ENCODE measurements around the gene SYNPO2. TPM values are rescaled to one million over a fixed set of nuclear protein-coding genes. Genes with fewer than 3 reads are reported as not detected.

Gene SYNPO2
- total RNA-seq, 1 donor from 2014 or later, result 26.2 TPM

DNA sequence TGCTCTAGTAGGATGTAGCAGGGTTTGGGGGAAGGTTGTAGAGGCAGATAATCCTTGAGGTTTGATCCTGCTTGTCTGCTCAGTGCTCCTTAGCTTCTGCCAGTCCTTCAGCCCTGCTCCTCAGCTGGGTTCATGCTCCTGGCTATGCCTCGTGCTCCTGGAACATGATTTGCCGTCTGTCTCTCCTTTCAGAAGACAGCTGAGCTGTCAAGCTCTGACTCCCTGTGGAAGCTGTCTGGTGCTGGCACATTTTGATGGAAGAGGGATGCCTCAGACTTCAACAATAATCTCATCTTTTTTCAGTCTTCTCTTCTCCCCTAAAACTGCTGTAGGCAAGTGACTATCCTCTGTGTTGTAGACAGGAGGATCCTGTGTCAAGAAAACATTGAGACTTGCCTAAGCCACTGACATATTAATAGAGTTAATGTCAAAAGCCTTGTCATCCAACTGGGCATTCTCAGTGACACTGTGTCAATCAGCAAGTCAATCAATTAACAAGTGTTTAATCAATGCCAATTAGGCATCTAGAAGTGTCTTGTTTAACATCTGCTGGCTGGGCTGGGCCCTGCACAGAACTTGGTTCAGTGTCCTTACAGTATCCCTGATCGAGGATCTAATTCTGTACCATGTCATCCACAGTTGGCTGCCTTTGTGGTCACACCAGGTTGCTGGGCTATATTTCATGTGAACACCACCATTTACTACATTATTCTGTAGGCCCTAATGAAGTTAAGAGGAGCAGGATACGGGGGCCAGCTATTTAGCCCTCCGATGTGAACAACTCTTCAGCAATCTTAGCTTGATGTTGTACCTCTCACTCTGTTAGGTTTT is 96.7 kb downstream of the SYNPO2 start:
- Histone ChIP-seq H3K27me3 (ENCODE audit: low read depth) (no peaks in the 10 kb centered on the region), H3K4me3 (no peak overlapping the region)
- DNase-seq, result no peak

DNA sequence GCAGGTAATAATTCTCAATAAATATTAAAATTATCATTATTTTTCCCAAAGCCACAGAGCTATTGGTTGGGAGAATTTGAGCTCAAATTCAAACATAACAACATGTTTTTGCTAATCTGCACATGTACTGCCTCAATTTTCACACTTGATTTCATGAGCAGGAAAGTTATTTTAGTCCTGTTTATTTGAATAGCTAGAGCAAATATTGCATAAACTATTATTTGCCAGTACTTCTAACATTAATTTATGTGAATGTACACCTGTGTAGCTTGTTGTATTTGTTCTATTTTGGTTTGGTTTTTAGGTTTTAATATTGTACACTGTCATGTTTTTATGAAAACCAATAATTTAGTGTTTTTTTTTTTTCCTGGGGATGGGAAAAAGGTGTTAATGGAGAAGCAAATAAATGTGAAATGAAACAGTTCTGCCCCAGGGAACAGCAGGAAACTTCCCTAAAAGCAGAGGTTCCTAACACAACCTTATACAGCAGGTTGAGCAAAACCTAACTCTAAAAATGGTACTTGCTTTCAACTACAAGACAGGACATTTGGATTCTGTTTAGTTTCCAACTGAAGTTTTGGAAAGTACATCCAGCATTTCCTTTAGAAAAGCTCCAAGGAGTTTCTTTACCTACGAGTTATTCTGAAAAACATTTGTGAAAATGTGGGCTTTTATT is 99.4 kb downstream of the SYNPO2 start:
- H3K4me3 ChIP-seq, result no peak overlapping the region
- H3K27ac ChIP-seq, result peak overlapping the region; percentile 43
- H3K27me3 ChIP-seq (ENCODE audit: low read depth), result no peaks in the 10 kb centered on the region
- intact Hi-C loops (cut with DNase I), result no loop called here
- H3K4me1 ChIP-seq, result peaks cover 9% of the 10 kb centered on the region
- TF ChIP-seq, protein P1, sequence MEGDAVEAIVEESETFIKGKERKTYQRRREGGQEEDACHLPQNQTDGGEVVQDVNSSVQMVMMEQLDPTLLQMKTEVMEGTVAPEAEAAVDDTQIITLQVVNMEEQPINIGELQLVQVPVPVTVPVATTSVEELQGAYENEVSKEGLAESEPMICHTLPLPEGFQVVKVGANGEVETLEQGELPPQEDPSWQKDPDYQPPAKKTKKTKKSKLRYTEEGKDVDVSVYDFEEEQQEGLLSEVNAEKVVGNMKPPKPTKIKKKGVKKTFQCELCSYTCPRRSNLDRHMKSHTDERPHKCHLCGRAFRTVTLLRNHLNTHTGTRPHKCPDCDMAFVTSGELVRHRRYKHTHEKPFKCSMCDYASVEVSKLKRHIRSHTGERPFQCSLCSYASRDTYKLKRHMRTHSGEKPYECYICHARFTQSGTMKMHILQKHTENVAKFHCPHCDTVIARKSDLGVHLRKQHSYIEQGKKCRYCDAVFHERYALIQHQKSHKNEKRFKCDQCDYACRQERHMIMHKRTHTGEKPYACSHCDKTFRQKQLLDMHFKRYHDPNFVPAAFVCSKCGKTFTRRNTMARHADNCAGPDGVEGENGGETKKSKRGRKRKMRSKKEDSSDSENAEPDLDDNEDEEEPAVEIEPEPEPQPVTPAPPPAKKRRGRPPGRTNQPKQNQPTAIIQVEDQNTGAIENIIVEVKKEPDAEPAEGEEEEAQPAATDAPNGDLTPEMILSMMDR (IDR thresholded peaks at IDR 0.05), result no peak
- DNase-seq (no peak), ATAC-seq (no peak)
- H3K9me3 ChIP-seq, result no peaks in the 10 kb centered on the region
- no peaks in the 10 kb centered on the region for H3K36me3 ChIP-seq

More for the DNA sequence above, 96.7 kb downstream of the SYNPO2 start:
- TF ChIP-seq, protein P1 (IDR thresholded peaks at IDR 0.05), result no peak
- no peak overlapping the region for H3K27ac ChIP-seq
- ATAC-seq, result no peak
- no peaks in the 10 kb centered on the region for H3K36me3 ChIP-seq
- H3K4me1 ChIP-seq, result peaks cover 12% of the 10 kb centered on the region
- no peaks in the 10 kb centered on the region for H3K9me3 ChIP-seq
- intact Hi-C loops (cut with DNase I), result no loop called here

DNA sequence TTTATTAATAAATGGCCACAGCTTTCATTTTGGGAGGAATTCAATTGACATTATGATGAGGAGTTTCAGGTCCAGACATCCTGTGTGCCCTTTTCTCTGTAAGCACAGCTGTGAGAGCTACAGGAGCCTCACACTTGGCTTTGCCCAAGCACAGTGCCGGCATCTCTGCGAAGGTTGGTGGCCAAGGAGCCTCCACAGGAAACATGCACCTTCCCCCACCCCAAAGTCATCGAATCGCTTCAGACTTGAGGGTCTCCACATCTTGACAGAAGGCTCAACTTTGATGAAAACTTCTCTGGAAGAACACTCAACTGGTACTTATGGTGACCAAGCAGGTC is 100.0 kb downstream of the SYNPO2 start:
- Histone ChIP-seq H3K27ac (peak overlapping the region; percentile 43), H3K36me3 (no peaks in the 10 kb centered on the region), H3K9me3 (no peaks in the 10 kb centered on the region), H3K27me3 (ENCODE audit: low read depth) (no peaks in the 10 kb centered on the region), H3K4me1 (peaks cover 9% of the 10 kb centered on the region), H3K4me3 (no peak overlapping the region)
- ATAC-seq (no peak), DNase-seq (no peak)
- TF ChIP-seq, protein P1 (IDR thresholded peaks at IDR 0.05), result no peak
- intact Hi-C loops (cut with DNase I), result no loop called here

DNA sequence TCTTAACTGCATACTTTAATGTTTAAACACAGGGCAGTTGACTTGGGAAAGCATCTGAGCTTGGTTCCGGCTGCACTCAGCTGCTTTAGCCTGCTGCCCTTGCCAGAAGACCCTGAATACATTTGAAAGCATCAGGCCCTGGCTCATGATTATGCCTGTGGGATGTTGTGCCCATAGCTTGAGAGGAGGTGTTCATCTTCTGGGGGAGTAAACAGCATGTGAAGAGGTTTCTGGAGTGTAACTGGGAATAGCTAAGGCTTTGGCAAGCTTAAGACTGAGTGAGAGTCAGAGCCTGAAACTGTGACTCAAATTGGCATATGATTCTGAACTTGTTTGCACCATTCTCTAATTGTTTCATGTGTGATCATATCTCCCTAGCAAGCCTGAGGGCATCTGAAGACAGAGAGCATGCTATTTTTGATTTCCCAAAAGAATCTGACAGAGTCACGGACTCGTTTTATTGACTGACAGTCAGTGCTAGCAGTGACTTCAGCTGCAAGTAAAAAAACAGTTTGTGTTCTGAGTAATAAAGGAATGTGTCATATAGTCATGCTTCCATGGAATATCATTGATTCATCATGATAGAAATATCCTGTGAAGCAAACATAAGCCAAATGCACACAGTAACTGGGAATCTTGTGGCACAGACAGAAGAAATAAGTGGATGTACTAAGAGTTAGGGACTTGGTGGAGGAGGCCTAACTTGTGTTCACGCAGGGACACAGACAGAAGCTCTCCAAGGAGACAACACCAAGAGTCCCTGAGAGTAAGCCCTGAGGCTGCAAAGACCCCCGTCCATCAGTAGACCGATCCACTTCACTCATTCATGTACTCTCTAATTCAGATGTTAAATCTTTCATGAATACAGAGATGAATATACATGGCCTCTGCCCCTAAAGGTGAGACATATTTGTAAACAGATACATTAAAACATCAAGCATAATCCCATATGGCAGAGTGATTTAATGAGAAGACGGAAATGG is 100.7 kb downstream of the SYNPO2 start:
- intact Hi-C loops (cut with DNase I), result no loop called here
- TF ChIP-seq, protein P1 (IDR thresholded peaks at IDR 0.05), result no peak
- ATAC-seq, result peak; percentile 24 to 56
- Histone ChIP-seq H3K27me3 (ENCODE audit: low read depth) (no peaks in the 10 kb centered on the region), H3K4me3 (no peak overlapping the region), H3K4me1 (peaks cover 16% of the 10 kb centered on the region), H3K36me3 (no peaks in the 10 kb centered on the region), H3K9me3 (no peaks in the 10 kb centered on the region), H3K27ac (peak overlapping the region; percentile 43)
- DNase-seq, result no peak

DNA sequence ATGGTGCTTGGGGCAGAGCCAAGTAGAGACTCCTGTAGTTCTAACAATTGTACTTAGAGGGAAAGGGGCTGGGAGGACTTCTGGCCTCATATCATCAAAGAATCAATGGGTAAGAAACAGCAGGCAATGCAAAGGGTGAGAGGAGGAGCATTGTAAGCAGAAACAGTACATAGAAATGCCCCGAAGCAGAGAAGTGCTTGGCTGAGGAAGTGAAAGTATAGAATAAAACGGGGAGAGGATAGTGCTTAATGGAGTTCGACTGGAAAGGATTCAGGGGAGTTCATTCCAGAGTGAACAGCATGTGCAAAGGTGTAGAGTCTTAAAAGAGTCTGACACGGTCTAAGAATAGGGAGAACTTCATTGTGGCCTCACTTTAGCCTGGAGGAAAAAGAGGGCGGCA is 103.0 kb downstream of the SYNPO2 start:
- TF ChIP-seq, protein P1 (IDR thresholded peaks at IDR 0.05), result no peak
- no peak for ATAC-seq
- Histone ChIP-seq H3K4me3 (no peak overlapping the region), H3K9me3 (no peaks in the 10 kb centered on the region), H3K27me3 (ENCODE audit: low read depth) (no peaks in the 10 kb centered on the region), H3K4me1 (peaks cover 16% of the 10 kb centered on the region), H3K36me3 (no peaks in the 10 kb centered on the region), H3K27ac (no peak overlapping the region)
- intact Hi-C loops (cut with DNase I), result no loop called here
- DNase-seq, result no peak

All from lower lobe of right lung (tissue), 2 donors.